Omental fat pad (tissue), 4 donors: Measurements from ENCODE around the gene GABRR2. TPM values are rescaled to one million over a fixed set of nuclear protein-coding genes. Genes with fewer than 3 reads are reported as not detected.

Source experiments
- ATAC-seq: fragments of 150-250 bp; one replicate; pipeline ENCODE4 v1.9.1; 2016; ENCODE audit warnings: mild to moderate bottlenecking, moderate library complexity; ENCODE audit not compliant: low FRiP score
- DNase-seq: peaks from one replicate; pipeline ENCODE4 v3.0.0-alpha.2; 2019; ENCODE audit warnings: low spot score
- CTCF ChIP-seq, 3 donors: fragments of 450-650 bp; IDR thresholded peaks; one replicate each; pipeline ENCODE4 v1.5.1; 2016 to 2017; ENCODE audit warnings: antibody characterized with exemption in 3 of 3, mild to moderate bottlenecking in 3 of 3, moderate library complexity in 2 of 3
- total RNA-seq, 4 donors: library from RNA; depleted of rRNA; stranded (reverse); fragments of >200 nt; gene quantifications; one replicate each; pipeline ENCODE4 v1.1.0, GENCODE V29; 2016

The GABRR2 gene
- total RNA-seq, 4 donors from 2014 or later, result 0.50 to 2.4 (median 1.3) TPM

GRCh38 chr6:89291256-89291819 is 23.8 kb downstream of the GABRR2 start:
- ATAC-seq, result no peak
- DNase-seq, result no peak
- TF ChIP-seq CTCF (IDR thresholded peaks at IDR 0.05), result no peak

GRCh38 chr6:89290401-89291155 is 24.5 kb downstream of the GABRR2 start:
- no peak for DNase-seq
- no peak for TF ChIP-seq CTCF (IDR thresholded peaks at IDR 0.05)
- ATAC-seq, result no peak

- no peak for DNase-seq
- TF ChIP-seq CTCF (IDR thresholded peaks at IDR 0.05), result no peak
- ATAC-seq, result no peak
These were observed 25.4 kb downstream of the GABRR2 start for GRCh38 chr6:89289710-89290109.

GRCh38 chr6:89287351-89288028 is 27.6 kb downstream of the GABRR2 start:
- no peak for TF ChIP-seq CTCF (IDR thresholded peaks at IDR 0.05)
- DNase-seq (no peak), ATAC-seq (no peak)

- no peak for ATAC-seq
- no peak for DNase-seq
- no peak for TF ChIP-seq CTCF (IDR thresholded peaks at IDR 0.05)
These were observed 28.6 kb downstream of the GABRR2 start for GRCh38 chr6:89286516-89286915.

GRCh38 chr6:89284963-89285735 is 29.9 kb downstream of the GABRR2 start:
- DNase-seq (no peak), ATAC-seq (no peak)
- TF ChIP-seq CTCF (IDR thresholded peaks at IDR 0.05), result no peak
